NCI-H1694 treated with DMSO at 0.1 percent for 48 hours (cell line): ENCODE results near the gene TBC1D17.
A peak's percentile ranks its signal among the peaks of the same experiment; 100 is the strongest.

ENCODE experiments used
- DNase-seq: peaks from one replicate; lab custom pipeline; 2025; lab: John Stamatoyannopoulos, UW

TBC1D17 gene

DNA sequence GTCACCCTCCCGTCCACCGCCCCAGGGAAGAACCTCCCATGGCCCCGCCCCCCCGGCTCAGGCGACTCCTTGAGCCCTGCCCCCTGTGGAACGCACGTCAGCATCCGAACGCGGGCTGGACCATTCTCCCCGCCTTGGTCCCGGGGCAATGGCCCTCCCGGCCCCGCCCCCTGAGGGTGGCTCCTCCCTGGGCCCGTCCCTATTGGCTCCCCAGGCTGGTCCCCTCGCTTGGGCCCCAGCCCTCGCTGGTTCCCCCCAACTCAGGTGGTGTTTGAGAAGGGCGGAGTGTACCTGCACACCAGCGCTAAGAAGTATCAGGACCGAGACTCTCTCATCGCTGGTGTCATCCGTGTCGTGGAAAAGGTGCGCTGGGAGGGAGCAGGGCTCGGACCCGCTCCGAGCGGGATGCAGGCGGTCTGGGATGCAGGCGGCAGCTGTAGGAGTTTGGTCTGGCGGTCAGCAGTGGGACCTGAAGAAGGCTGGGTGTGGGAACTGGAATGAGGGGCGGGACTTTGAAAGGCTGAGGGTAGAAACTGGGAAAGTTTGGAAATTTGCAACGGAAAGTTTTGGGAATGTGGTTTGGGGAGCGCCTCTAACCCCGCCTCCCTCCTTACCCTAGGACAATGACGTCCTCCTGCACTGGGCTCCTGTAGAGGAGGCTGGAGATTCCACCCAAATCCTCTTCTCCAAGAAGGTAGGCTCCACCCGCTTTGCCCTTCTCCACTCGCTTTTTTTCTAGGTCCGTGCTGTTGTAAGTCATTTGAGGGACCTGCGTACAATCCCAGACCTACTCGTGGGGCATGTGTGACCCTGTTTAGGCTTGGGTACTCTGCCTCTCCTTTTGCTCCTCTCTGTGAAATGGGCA lies 609 bp downstream of the TBC1D17 start:
- DNase-seq: peak; percentile 95

DNA sequence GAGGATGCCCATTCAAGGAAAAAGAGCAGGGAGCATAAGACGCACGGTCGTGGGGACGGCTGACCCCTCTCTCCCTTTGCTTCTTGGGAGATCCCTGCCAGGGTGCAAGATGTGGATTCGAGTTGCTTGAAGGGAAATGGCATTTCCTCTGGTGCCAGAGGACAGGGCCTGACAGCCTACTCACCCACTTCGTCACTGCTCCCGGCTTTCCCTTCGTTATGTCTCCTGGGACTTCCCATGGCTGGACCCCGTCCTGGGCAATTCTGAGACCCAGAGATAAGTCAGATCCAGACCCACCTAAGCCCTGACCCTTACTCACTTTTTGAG lies 1.2 kb downstream of the TBC1D17 start:
- DNase-seq: no peak

DNA sequence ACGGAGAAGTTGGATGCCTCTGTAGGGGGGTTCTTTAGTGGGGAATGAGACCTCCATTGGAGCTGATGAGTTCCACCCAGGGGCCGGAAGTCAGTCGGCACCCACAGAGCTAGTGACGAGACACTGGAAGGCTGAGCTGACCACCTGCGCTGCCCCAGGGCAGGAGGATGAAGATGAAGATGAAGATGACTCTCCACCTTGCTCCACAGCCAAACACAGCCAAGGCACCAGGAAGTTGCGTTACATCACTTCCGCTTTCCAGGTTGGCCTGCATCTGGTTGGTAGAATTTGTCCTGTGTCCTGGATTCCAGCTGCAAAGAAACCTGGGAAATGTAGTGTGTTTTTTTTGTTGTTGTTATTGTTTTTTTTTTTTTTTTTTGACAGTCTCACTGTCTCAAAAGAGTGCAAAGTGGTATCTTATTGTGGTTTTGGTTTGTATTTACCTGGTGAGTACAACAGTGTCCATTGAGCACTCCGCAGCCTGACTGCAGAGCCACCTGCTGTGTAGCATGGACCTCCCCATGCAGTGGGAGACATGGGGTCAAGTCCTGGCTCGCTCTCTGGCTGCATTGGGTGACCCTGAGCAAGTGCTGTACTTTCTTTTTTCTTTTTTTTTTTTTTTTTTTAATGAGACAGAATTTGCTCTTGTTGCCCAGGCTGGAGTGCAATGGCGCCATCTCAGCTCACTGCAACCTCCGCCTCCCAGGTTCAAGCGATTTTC lies 1.9 kb downstream of the TBC1D17 start:
- DNase-seq: no peak

DNA sequence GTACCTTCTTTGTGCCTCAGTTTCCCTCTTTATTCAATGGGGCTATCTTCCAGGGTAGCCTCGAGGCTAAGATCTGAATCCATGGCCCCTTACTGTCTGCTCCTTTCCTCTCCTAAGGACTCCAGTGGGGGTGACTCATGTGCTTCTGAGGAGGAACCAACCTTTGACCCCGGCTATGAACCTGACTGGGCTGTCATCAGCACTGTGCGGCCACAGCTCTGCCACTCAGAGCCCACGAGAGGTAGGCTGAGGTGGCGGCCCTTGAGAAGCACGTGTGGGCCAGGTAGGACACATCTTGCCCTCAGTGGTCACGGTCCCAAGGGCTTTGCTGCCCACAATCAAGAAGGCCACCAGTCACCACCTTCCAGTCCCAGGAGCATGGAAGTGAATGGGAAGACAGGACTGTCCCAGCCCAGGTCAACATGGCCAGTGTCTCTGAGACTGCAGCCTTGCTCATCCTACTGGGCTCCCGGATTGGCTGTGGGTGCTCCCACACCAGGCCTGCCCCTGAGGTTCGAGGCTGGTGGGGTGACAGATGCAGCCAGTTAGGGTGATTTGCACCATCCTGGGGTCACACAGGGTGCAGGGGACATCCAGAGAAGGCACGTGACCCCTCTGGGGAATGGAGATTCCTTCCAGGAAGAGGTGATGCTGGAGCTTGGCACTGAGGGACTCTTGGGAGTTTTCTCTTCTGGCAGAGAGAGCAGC lies 2.8 kb downstream of the TBC1D17 start:
- no peak for DNase-seq

GRCh38 chr19:49881186-49881585 lies 3.7 kb downstream of the TBC1D17 start:
- no peak for DNase-seq

- DNase-seq: no peak
Measured at GRCh38 chr19:49881672-49882394, 4.3 kb downstream of the TBC1D17 start.

- DNase-seq: no peak
Measured at GRCh38 chr19:49882643-49883042, 5.1 kb downstream of the TBC1D17 start.

DNA sequence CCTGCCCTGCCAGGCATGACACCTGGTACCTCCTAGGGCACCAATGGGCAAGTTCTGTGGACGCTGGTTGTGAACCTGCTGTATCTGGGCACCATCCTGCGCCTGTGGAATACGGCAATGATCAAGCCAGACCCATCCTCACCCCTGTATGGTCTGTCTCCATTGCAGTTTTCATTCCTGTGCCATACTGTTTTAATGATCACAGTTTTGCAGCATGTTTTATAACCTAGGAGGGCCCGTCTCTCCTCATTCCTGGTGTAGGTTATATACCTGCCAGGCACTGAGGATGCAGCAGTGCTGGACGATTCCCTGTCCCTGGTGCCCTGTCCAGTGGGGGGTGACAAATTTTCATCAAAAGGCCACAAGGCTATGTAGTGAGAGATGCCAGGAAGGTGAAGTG lies 5.6 kb downstream of the TBC1D17 start:
- no peak for DNase-seq

DNA sequence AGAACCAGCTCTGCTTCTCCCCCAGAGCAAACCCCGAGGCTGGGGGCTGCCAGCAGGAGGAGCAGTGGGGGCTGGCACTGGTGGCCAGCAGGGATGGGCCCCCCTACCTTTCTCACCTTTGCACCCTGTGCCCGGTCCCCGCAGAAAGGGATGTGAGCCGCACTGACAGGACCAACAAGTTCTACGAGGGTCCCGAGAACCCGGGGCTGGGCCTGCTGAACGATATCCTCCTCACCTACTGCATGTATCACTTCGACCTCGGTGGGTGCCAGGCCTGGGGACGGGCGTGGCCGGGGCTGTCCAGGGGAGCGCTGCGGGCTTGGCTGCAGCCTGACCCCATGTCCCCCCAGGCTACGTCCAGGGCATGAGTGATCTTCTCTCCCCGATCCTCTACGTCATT lies 6.6 kb downstream of the TBC1D17 start:
- no peak for DNase-seq

GRCh38 chr19:49884760-49885159 lies 7.3 kb downstream of the TBC1D17 start:
- DNase-seq: no peak

DNA sequence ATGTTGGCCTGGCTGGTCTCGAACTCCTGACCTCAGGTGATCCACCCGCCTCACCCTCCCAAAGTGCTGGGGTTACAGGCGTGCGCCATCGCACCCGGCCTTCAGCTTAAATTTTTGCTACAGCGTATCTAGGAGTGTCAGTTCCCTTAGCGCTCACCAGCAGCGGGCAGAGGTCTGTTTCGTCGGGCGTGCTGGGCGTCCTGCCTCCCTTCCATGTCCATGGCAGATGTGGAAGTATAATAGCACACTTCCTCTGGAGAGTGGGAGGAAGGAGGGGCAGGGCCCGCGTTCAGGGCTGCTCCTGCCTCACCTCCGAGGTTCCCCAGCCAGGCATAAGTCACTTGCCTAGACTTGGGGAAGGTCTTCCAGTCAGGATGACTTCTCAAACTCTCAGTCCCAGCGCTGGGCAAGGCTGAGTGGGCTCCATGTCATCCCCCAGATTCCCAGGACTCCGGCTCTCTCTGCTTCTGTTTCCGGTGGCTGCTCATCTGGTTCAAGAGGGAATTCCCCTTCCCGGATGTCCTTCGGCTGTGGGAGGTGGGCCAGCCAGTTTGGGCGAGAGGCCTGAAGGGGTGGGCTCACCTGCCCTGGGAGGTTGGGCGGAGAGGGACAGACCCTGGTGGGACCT lies 9.6 kb downstream of the TBC1D17 start:
- DNase-seq: no peak

GRCh38 chr19:49887665-49888509 lies 10.4 kb downstream of the TBC1D17 start:
- no peak for DNase-seq

DNA sequence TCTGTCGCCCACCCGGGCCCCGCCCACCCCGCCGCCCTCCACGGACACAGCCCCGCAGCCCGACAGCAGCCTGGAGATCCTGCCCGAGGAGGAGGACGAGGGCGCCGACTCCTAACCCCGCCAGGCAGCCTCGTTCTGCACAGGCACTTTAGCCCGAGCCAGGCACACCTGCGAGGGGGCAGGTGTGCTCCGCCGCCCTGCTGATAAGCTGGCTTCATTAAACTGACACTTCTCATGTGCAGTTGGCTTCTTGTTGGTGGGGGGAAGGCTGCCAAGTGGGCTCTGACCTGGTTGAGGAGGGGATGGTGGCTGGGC lies 11.0 kb downstream of the TBC1D17 start:
- no peak for DNase-seq

GRCh38 chr19:49889038-49889686 lies 11.7 kb downstream of the TBC1D17 start:
- no peak for DNase-seq

DNA sequence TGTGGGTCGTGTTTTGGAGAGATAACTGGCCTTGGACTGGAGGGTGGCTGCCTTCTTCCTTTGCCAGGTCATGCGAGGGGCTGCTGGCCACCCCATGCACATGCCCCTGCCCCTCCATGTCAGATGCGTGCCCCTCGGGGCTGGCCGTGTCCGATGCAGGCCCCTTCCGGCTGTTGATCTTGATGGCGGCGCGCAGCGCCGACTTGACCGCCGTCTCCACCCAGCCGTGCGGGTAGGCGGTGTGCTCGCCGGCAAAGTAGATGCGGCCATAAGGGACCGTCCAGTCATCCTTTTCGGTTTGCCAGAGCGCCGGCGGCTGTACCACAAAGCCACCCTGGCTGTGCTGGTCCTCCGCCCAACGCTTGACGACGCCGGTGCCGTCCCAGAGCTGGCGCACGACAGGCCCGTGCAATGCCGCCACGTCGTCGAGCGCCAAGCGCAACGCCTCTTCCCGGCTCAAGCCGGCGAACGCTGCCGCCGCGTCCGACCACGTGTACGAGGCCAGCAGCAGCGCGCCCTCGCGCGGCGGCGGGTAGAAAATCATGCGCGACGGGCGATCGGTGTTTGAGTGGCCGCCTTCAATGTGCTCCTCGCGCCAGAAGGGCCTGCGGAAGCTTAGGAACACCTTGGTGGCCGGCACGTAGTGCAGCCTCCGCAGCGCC lies 12.3 kb downstream of the TBC1D17 start:
- no peak for DNase-seq

DNA sequence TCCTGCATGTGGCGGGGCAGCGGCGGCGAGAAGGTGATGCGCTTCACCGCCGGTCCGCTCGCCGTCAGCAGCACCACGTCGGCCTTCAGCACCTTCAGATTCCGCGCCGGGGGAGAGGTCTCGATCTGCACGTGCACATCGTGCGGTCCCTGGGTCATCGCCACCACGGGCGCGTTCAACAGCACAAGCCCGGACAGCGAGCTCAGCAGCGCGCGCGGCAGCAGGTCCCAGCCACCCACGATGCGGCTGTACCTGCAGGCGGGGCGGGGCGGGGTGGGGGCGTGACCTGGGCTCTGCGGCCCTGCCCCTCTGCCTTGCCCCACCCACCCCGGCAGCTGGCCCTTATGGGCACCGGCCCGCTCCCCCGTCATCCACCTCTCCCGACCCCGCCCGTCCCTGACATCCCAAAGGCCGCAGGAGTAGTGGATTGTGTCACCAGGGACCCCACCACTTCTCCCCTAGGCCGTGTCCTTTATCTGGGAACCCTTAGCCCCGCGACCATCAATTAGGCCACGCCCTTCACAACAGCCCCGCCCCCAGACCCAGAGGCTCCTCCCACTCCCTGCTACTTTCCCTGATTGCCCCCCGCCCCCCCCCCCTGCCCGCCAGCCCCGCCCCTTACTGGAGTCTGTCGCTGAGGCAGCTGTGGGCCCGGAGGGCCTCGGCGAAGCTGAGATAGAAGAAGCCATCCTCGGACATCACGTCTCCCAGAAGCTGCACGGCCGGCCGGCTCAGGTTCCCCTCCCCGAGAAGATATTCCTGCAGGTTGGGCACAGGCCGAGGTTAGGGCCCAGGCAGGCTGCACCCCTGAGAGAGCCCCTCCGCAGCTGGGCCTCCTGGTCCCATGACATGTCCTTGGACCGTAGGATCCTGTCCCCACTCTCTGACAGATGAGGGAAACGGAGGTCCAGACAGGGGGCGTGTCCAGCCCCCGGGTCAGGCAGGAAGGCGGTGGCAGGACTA lies 13.1 kb downstream of the TBC1D17 start:
- DNase-seq: no peak

GRCh38 chr19:49891393-49891792 lies 13.9 kb downstream of the TBC1D17 start:
- DNase-seq: no peak

GRCh38 chr19:49892716-49893115 lies 15.2 kb downstream of the TBC1D17 start:
- no peak for DNase-seq
